H9 (cell line): ENCODE data around the gene HERC4. TPM values are rescaled to one million over a fixed set of nuclear protein-coding genes. Genes with fewer than 3 reads are reported as not detected.

Experiments used
- DNase-seq: peaks from one replicate; pipeline ENCODE4 v3.0.0-alpha.2; 2017
- H2AFZ ChIP-seq: one replicate; pipeline ENCODE4 v1.6.1; 2013; ENCODE audit warnings: mild to moderate bottlenecking, low read length, control low read depth, moderate library complexity
- H2AK5ac ChIP-seq: 2 replicates; pipeline ENCODE4 v1.6.1; 2013; ENCODE audit warnings: low read length, control low read depth, mixed read lengths; ENCODE audit not compliant: insufficient read length
- H2BK120ac ChIP-seq: one replicate; pipeline ENCODE4 v1.6.1; 2013; ENCODE audit warnings: low read depth, mild to moderate bottlenecking, low read length, control low read depth, inconsistent platforms; ENCODE audit not compliant: poor library complexity, severe bottlenecking
- H2BK12ac ChIP-seq: 2 replicates; pipeline ENCODE4 v1.6.1; 2013; ENCODE audit warnings: low read length, control low read depth, mixed read lengths, low read depth; ENCODE audit not compliant: insufficient read length
- H2BK15ac ChIP-seq: 2 replicates; pipeline ENCODE4 v1.6.1; 2013; ENCODE audit warnings: low read depth, low read length, control low read depth
- H2BK20ac ChIP-seq: one replicate; pipeline ENCODE4 v1.6.1; 2013; ENCODE audit warnings: low read depth, mild to moderate bottlenecking, low read length, control low read depth, inconsistent platforms; ENCODE audit not compliant: poor library complexity, severe bottlenecking
- H2BK5ac ChIP-seq: 2 replicates; pipeline ENCODE4 v1.6.1; 2013; ENCODE audit warnings: low read length, control low read depth, mixed read lengths; ENCODE audit not compliant: insufficient read length
- H3K14ac ChIP-seq: 2 replicates; pipeline ENCODE4 v1.6.1; 2013; ENCODE audit warnings: low read length, control low read depth; ENCODE audit not compliant: insufficient read depth
- H3K18ac ChIP-seq: 2 replicates; pipeline ENCODE4 v1.6.1; 2013; ENCODE audit warnings: low read depth, mild to moderate bottlenecking, mixed read lengths, low read length, control low read depth; ENCODE audit not compliant: insufficient read length
- H3K23ac ChIP-seq: 2 replicates; pipeline ENCODE4 v1.6.1; 2013; ENCODE audit warnings: low read length, control low read depth, mixed read lengths, low read depth; ENCODE audit not compliant: insufficient read length
- H3K23me2 ChIP-seq: 2 replicates; pipeline ENCODE4 v1.6.1; 2013; ENCODE audit warnings: low read depth, mild to moderate bottlenecking, mixed read lengths, low read length, control low read depth; ENCODE audit not compliant: insufficient read length, poor library complexity, severe bottlenecking
- H3K27ac ChIP-seq: 2 replicates; pipeline ENCODE4 v1.5.1; 2013; ENCODE audit warnings: low read length, control low read depth, mixed read lengths, low read depth; ENCODE audit not compliant: insufficient read length
- H3K27me3 ChIP-seq: 2 replicates; pipeline ENCODE4 v1.6.1; 2013; ENCODE audit warnings: low read length, control low read depth, inconsistent platforms; ENCODE audit not compliant: insufficient read depth
- H3K4ac ChIP-seq: 2 replicates; pipeline ENCODE4 v1.6.1; 2013; ENCODE audit warnings: low read depth, mild to moderate bottlenecking, control low read depth, inconsistent platforms, low read length, moderate library complexity
- H3K4me1 ChIP-seq: 2 replicates; pipeline ENCODE4 v1.6.1; 2013; ENCODE audit warnings: low read length, control low read depth, inconsistent platforms; ENCODE audit not compliant: insufficient read depth
- H3K4me2 ChIP-seq: 2 replicates; pipeline ENCODE4 v1.6.1; 2013; ENCODE audit warnings: low read length, control low read depth, mixed read lengths; ENCODE audit not compliant: insufficient read length, insufficient read depth
- H3K56ac ChIP-seq: 2 replicates; pipeline ENCODE4 v1.6.1; 2013; ENCODE audit warnings: low read depth, mild to moderate bottlenecking, mixed read lengths, low read length, control low read depth; ENCODE audit not compliant: insufficient read length
- H3K79me1 ChIP-seq: 2 replicates; pipeline ENCODE4 v1.6.1; 2013; ENCODE audit warnings: low read depth, mild to moderate bottlenecking, moderate library complexity, low read length, control low read depth, inconsistent platforms; ENCODE audit not compliant: insufficient read depth, poor library complexity, severe bottlenecking
- H3K79me2 ChIP-seq: 2 replicates; pipeline ENCODE4 v1.6.1; 2013; ENCODE audit warnings: low read length, control low read depth, inconsistent platforms; ENCODE audit not compliant: insufficient read depth
- H3K9ac ChIP-seq: 2 replicates; pipeline ENCODE4 v1.6.1; 2013; ENCODE audit warnings: low read length, control low read depth, mixed read lengths; ENCODE audit not compliant: insufficient read length; ENCODE audit errors: extremely low read depth
- H3K9me3 ChIP-seq: one replicate; pipeline ENCODE4 v1.6.1; 2013; ENCODE audit warnings: low read depth, low read length, inconsistent platforms; ENCODE audit not compliant: control insufficient read depth
- H3T11ph ChIP-seq: one replicate; pipeline ENCODE4 v1.6.1; 2013; ENCODE audit warnings: mild to moderate bottlenecking, low read length, control low read depth, inconsistent platforms
- H4K20me1 ChIP-seq: one replicate; pipeline ENCODE4 v1.6.1; 2013; ENCODE audit not compliant: control insufficient read depth, insufficient read length, insufficient read depth
- H4K5ac ChIP-seq: 2 replicates; pipeline ENCODE4 v1.6.1; 2013; ENCODE audit warnings: low read depth, mild to moderate bottlenecking, mixed read lengths, low read length, control low read depth; ENCODE audit not compliant: insufficient read length
- H4K8ac ChIP-seq: replicated peaks from 2 replicates; pipeline ENCODE4 v1.6.1; 2013; ENCODE audit warnings: low read length, control low read depth, mixed read lengths, low read depth; ENCODE audit not compliant: insufficient read length
- H4K91ac ChIP-seq: 2 replicates; pipeline ENCODE4 v1.6.1; 2013; ENCODE audit warnings: low read depth, mild to moderate bottlenecking, moderate library complexity, mixed read lengths, low read length, control low read depth; ENCODE audit not compliant: insufficient read length
- H3K27ac Mint-ChIP-seq, 3 experiments: 2 replicates in 2 of 3; 3 replicates in 1 of 3; pipeline ENCODE4 v1.8.0; 2020 to 2021; ENCODE audit warnings: mixed read lengths in 3 of 3, mild to moderate bottlenecking in 1 of 3, moderate library complexity in 1 of 3
- H3K27me3 Mint-ChIP-seq: 2 replicates; pipeline ENCODE4 v1.8.0; 2021; ENCODE audit warnings: low read depth, mild to moderate bottlenecking, moderate library complexity, mixed read lengths
- H3K36me3 Mint-ChIP-seq, 3 experiments: 2 replicates in 2 of 3; 3 replicates in 1 of 3; pipeline ENCODE4 v1.8.0; 2020 to 2021; ENCODE audit warnings: low read depth in 3 of 3, mixed read lengths in 3 of 3; ENCODE audit not compliant: insufficient read depth in 1 of 3
- H3K4me1 Mint-ChIP-seq, 2 experiments: 2 replicates each; pipeline ENCODE4 v1.8.0; 2020; ENCODE audit warnings: mixed read lengths in 2 of 2
- H3K4me3 Mint-ChIP-seq, 2 experiments: 2 replicates in 1 of 2; 3 replicates in 1 of 2; pipeline ENCODE4 v1.8.0; 2020 to 2021; ENCODE audit warnings: mild to moderate bottlenecking in 2 of 2, mixed read lengths in 2 of 2, moderate library complexity in 1 of 2
- H3K9me3 Mint-ChIP-seq, 2 experiments: 2 replicates in 1 of 2; 3 replicates in 1 of 2; pipeline ENCODE4 v1.8.0; 2020; ENCODE audit warnings: mild to moderate bottlenecking in 2 of 2, mixed read lengths in 2 of 2, moderate library complexity in 1 of 2
- WGBS: extraction: QIAGEN DNeasy Blood & Tissue Kit; methylation state at CpG from one replicate; pipeline ENCODE4 v1.1.7; 2013; ENCODE audit warnings: missing lambda C conversion rate, low lambda C conversion rate, mixed read lengths; ENCODE audit not compliant: insufficient read length; ENCODE audit errors: extremely low coverage; 5-methylcytosine and 5-hydroxymethylcytosine counted together
- total RNA-seq: library from RNA; stranded (reverse); gene quantifications from 2 replicates; pipeline ENCODE4 v1.2.1, GENCODE V29; 2021
- TF ChIP-seq, protein P1 (sequence below): fragments of 200-600 bp; sonication (generic); conservative IDR thresholded peaks from 3 replicates; pipeline ENCODE4 v1.8.0; 2021; ENCODE audit warnings: antibody characterized with exemption, mild to moderate bottlenecking

HERC4 gene
- total RNA-seq, 1 experiment from 2014 or later: 24.5 TPM

DNA sequence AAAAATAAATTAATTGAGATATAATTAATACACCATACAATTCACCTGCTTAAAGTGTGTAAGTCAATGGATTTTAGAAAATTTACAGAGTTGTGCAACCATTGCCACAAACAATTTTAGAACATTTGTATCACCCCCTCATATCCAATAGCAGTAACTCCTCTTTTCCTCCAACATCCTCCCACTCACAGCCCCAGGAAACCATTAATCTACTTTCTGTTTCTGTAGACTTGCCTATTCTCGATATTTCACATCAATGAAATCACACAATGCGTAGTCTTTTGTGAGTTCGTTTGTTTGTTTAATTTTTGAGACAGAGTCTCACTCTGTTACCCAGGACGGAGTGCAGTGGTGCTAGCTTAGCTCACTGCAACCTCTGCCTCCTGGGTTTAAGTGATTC, 13.7 kb upstream of the HERC4 start:
- Histone ChIP-seq H3K18ac (no peak overlapping the region), H3K4me2 (no peak overlapping the region), H4K20me1 (no peaks in the 10 kb centered on the region), H3K79me1 (no peaks in the 10 kb centered on the region), H3K23me2 (no peaks in the 10 kb centered on the region), H4K91ac (no peak overlapping the region), H3K27me3 (no peaks in the 10 kb centered on the region), H2BK5ac (no peak overlapping the region), H3K79me2 (no peaks in the 10 kb centered on the region), H2BK15ac (no peak overlapping the region), H3T11ph (no peak overlapping the region), H3K9me3 (no peaks in the 10 kb centered on the region), H3K23ac (no peak overlapping the region), H2BK120ac (no peak overlapping the region), H2AFZ (no peak overlapping the region), H3K14ac (no peak overlapping the region), H2BK12ac (no peak overlapping the region), H4K8ac (no peak overlapping the region), H3K4ac (no peak overlapping the region), H4K5ac (no peak overlapping the region), H3K9ac (no peak overlapping the region), H2BK20ac (no peak overlapping the region), H3K56ac (no peak overlapping the region), H3K4me1 (peaks cover 3% of the 10 kb centered on the region; the same call in 1 of the 2 replicates), H2AK5ac (no peak overlapping the region), H3K27ac (no peak overlapping the region)
- no peak overlapping the region for H3K4me3 Mint-ChIP-seq
- H3K27me3 Mint-ChIP-seq: no peaks in the 10 kb centered on the region
- no peaks in the 10 kb centered on the region for H3K9me3 Mint-ChIP-seq
- H3K36me3 Mint-ChIP-seq: 0 out of 7 replicates have a peak, but pooled peaks cover 0 to 2% (median 0%) of the 10 kb centered on the region in 3 experiments
- no peak for DNase-seq
- peaks cover 16 to 19% of the 10 kb centered on the region in 2 experiments for H3K4me1 Mint-ChIP-seq
- TF ChIP-seq, protein P1, sequence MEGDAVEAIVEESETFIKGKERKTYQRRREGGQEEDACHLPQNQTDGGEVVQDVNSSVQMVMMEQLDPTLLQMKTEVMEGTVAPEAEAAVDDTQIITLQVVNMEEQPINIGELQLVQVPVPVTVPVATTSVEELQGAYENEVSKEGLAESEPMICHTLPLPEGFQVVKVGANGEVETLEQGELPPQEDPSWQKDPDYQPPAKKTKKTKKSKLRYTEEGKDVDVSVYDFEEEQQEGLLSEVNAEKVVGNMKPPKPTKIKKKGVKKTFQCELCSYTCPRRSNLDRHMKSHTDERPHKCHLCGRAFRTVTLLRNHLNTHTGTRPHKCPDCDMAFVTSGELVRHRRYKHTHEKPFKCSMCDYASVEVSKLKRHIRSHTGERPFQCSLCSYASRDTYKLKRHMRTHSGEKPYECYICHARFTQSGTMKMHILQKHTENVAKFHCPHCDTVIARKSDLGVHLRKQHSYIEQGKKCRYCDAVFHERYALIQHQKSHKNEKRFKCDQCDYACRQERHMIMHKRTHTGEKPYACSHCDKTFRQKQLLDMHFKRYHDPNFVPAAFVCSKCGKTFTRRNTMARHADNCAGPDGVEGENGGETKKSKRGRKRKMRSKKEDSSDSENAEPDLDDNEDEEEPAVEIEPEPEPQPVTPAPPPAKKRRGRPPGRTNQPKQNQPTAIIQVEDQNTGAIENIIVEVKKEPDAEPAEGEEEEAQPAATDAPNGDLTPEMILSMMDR: no peak
- H3K27ac Mint-ChIP-seq: no peak overlapping the region; a peak in 2 of 7 replicates
- no CpG with 5 or more reads among the region's 4 CpGs for WGBS
